Measurements from ENCODE around the gene ITGAL. TPM values are rescaled to one million over a fixed set of nuclear protein-coding genes. Genes with fewer than 3 reads are reported as not detected.
A peak's percentile ranks its signal among the peaks of the same experiment; 100 is the strongest.

Gene ITGAL
- total RNA-seq, 1 experiment from 2014 or later: 0.57 TPM

- Mint-ChIP-seq H3K36me3 (ENCODE audit: insufficient read depth, unreplicated experiment) (peaks cover 29% of the 10 kb centered on the region), H3K27ac (ENCODE audit: unreplicated experiment) (peak overlapping the region; percentile 93), H3K4me3 (ENCODE audit: unreplicated experiment) (peak overlapping the region; percentile 82), H3K9me3 (ENCODE audit: unreplicated experiment) (no peaks in the 10 kb centered on the region), H3K4me1 (ENCODE audit: low read depth, unreplicated experiment) (peaks cover 7% of the 10 kb centered on the region), H3K27me3 (ENCODE audit: insufficient read depth, unreplicated experiment) (no peaks in the 10 kb centered on the region)
- no peaks in the 10 kb centered on the region for H3K27me3 ChIP-seq (replicated peaks; ENCODE audit: control insufficient read depth, insufficient read depth, low read length)
- BruUV-seq (replicated peaks): TSS peak; percentile 37
- peak overlapping the region; percentile 77 for H3K4me3 ChIP-seq (ENCODE audit: low read depth, low read length)
- DNase-seq: no peak
- ChIA-PET CTCF (interaction anchor here (1.4 to 2.4 kb wide), 2 partner anchors 36 to 153 kb away, joined by 6 to 14 read pairs; partner anchors contain the start of gene ZNF747), POLR2A (interaction anchor here (0.7 to 2.1 kb wide), 3 partner anchors 14 to 40 kb away, joined by 3 to 19 read pairs (median 3); partner anchors contain the start of genes ZNF747 and ZNF785)
- intact Hi-C loops (cut with micrococcal nuclease; ENCODE audit: unreplicated experiment): loop anchor here (1.0 to 2.0 kb wide), 2 partner anchors 64 to 141 kb away; partner anchors contain the start of gene DCTPP1
- no peaks in the 10 kb centered on the region for H3K36me3 ChIP-seq (ENCODE audit: control insufficient read depth, insufficient read depth, low read length)
- H3K4me1 ChIP-seq: no peaks in the 10 kb centered on the region
- H3K9me3 ChIP-seq: no peaks in the 10 kb centered on the region
- TF ChIP-seq, protein P1, sequence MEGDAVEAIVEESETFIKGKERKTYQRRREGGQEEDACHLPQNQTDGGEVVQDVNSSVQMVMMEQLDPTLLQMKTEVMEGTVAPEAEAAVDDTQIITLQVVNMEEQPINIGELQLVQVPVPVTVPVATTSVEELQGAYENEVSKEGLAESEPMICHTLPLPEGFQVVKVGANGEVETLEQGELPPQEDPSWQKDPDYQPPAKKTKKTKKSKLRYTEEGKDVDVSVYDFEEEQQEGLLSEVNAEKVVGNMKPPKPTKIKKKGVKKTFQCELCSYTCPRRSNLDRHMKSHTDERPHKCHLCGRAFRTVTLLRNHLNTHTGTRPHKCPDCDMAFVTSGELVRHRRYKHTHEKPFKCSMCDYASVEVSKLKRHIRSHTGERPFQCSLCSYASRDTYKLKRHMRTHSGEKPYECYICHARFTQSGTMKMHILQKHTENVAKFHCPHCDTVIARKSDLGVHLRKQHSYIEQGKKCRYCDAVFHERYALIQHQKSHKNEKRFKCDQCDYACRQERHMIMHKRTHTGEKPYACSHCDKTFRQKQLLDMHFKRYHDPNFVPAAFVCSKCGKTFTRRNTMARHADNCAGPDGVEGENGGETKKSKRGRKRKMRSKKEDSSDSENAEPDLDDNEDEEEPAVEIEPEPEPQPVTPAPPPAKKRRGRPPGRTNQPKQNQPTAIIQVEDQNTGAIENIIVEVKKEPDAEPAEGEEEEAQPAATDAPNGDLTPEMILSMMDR (IDR thresholded peaks at IDR 0.05; ENCODE audit: insufficient read depth in 1 of 2, low read depth in 1 of 2, low read length in 1 of 2, severe bottlenecking in 1 of 2, unreplicated experiment in 1 of 2): no peak
Measured at GRCh38 chr16:30570636-30571444, 98.3 kb downstream of the ITGAL start.

GRCh38 chr16:30571445-30572322 is 99.1 kb downstream of the ITGAL start, which contains the start of gene ZNF688:
ZNF688 (minus strand) TSS chr16:30571714; CDS start chr16:30571629, 85 bp downstream.
- Mint-ChIP-seq H3K9me3 (ENCODE audit: unreplicated experiment) (no peaks in the 10 kb centered on the region), H3K4me1 (ENCODE audit: low read depth, unreplicated experiment) (peaks cover 7% of the 10 kb centered on the region), H3K36me3 (ENCODE audit: insufficient read depth, unreplicated experiment) (peaks cover 22% of the 10 kb centered on the region), H3K27me3 (ENCODE audit: insufficient read depth, unreplicated experiment) (no peaks in the 10 kb centered on the region), H3K27ac (ENCODE audit: unreplicated experiment) (peak within 1 kb of the TSS; percentile 93), H3K4me3 (ENCODE audit: unreplicated experiment) (peak within 1 kb of the TSS; percentile 82)
- BruUV-seq (replicated peaks): no TSS peak
- no peaks in the 10 kb centered on the region; the same call in 1 of the 2 replicates for H3K36me3 ChIP-seq (ENCODE audit: control insufficient read depth, insufficient read depth, low read length)
- DNase-seq: peak; percentile 94 to 97
- peak within 1 kb of the TSS; percentile 77 for H3K4me3 ChIP-seq (ENCODE audit: low read depth, low read length)
- H3K9me3 ChIP-seq: no peaks in the 10 kb centered on the region
- ChIA-PET CTCF (interaction anchor here (0.6 to 2.4 kb wide), 9 partner anchors 13 to 480 kb away, joined by 3 to 14 read pairs (median 6); partner anchors contain the start of genes DCTPP1, TBX6, ZNF747 and ZNF764), POLR2A (interaction anchor here (0.5 to 2.1 kb wide), 9 partner anchors 13 to 507 kb away, joined by 3 to 19 read pairs (median 4); partner anchors contain the start of genes ZNF747, ZNF764 and ZNF785)
- H3K27me3 ChIP-seq (replicated peaks; ENCODE audit: control insufficient read depth, insufficient read depth, low read length): no peaks in the 10 kb centered on the region
- H3K4me1 ChIP-seq: no peaks in the 10 kb centered on the region
- TF ChIP-seq, protein P1 (IDR thresholded peaks at IDR 0.05; ENCODE audit: insufficient read depth in 1 of 2, low read depth in 1 of 2, low read length in 1 of 2, severe bottlenecking in 1 of 2, unreplicated experiment in 1 of 2): no peak
- intact Hi-C loops (cut with micrococcal nuclease; ENCODE audit: unreplicated experiment): loop anchor here (1.0 to 2.0 kb wide), 6 partner anchors 13 to 141 kb away; partner anchors contain the start of genes DCTPP1, FBRS, ZNF764 and ZNF785

Small RNA genes lying within 50 kb of the gene (microRNA-seq; reads per million reads assigned to microRNA genes)
- not detected for gene MIR4518

Other genes starting within 250 kb of the ITGAL start
- 6.7 and 7.8 TPM in 2 replicates for gene NPIPB13, start 224.3 kb upstream of the ITGAL start, total RNA-seq (2022)
- 50.1 and 51.8 TPM in 2 replicates for gene CD2BP2, start 117.4 kb upstream of the ITGAL start, total RNA-seq (2022)
- 36.9 and 40.5 TPM in 2 replicates for gene TBC1D10B, start 102.2 kb upstream of the ITGAL start, total RNA-seq (2022)
- 2.7 and 2.9 TPM in 2 replicates for gene MYL11, start 97.9 kb upstream of the ITGAL start, total RNA-seq (2022)
- gene SEPTIN1, start 90.2 kb upstream of the ITGAL start, total RNA-seq (2022): 0.21 and 0.34 TPM in 2 replicates
- 12.8 and 13.4 TPM in 2 replicates for gene ZNF48, start 77.3 kb upstream of the ITGAL start, total RNA-seq (2022)
- gene ZNF771, start 65.1 kb upstream of the ITGAL start, total RNA-seq (2022): 4.7 and 5.8 TPM in 2 replicates
- 51.1 and 53.2 TPM in 2 replicates for gene DCTPP1, start 42.7 kb upstream of the ITGAL start, total RNA-seq (2022)
- gene SEPHS2, start 26.9 kb upstream of the ITGAL start, total RNA-seq (2022): 80.2 and 91.6 TPM in 2 replicates
- gene ZNF768, start 53.8 kb downstream of the ITGAL start, total RNA-seq (2022): 30.3 and 30.6 TPM in 2 replicates
- gene ZNF747, start 62.1 kb downstream of the ITGAL start, total RNA-seq (2022): 6.9 and 8.1 TPM in 2 replicates
- 8.5 and 10.9 TPM in 2 replicates for gene ZNF764, start 85.6 kb downstream of the ITGAL start, total RNA-seq (2022)
- 6.2 and 10.0 TPM in 2 replicates for gene ZNF688, start 99.0 kb downstream of the ITGAL start, total RNA-seq (2022)
- gene ZNF785, start 113.0 kb downstream of the ITGAL start, total RNA-seq (2022): 13.5 and 13.6 TPM in 2 replicates
- gene ZNF689, start 137.6 kb downstream of the ITGAL start, total RNA-seq (2022): 11.4 and 11.7 TPM in 2 replicates
- 26.3 and 28.2 TPM in 2 replicates for gene PRR14, start 178.2 kb downstream of the ITGAL start, total RNA-seq (2022)
- 46.1 and 47.9 TPM in 2 replicates for gene FBRS, start 185.7 kb downstream of the ITGAL start, total RNA-seq (2022)
- 56.1 and 57.4 TPM in 2 replicates for gene SRCAP, start 226.4 kb downstream of the ITGAL start, total RNA-seq (2022)